ENCODE results near the gene CMTM6. TPM values are rescaled to one million over a fixed set of nuclear protein-coding genes. Genes with fewer than 3 reads are reported as not detected.
"Not testable (repeated sequence)": the region's sequence is repeated elsewhere in the genome, so short reads cannot be mapped to it uniquely, and the experiment has no call there.

The CMTM6 gene
- polyA plus RNA-seq, 1 of the 3 experiments (the other 2 are of a cell fraction): 29.8 TPM

DNA sequence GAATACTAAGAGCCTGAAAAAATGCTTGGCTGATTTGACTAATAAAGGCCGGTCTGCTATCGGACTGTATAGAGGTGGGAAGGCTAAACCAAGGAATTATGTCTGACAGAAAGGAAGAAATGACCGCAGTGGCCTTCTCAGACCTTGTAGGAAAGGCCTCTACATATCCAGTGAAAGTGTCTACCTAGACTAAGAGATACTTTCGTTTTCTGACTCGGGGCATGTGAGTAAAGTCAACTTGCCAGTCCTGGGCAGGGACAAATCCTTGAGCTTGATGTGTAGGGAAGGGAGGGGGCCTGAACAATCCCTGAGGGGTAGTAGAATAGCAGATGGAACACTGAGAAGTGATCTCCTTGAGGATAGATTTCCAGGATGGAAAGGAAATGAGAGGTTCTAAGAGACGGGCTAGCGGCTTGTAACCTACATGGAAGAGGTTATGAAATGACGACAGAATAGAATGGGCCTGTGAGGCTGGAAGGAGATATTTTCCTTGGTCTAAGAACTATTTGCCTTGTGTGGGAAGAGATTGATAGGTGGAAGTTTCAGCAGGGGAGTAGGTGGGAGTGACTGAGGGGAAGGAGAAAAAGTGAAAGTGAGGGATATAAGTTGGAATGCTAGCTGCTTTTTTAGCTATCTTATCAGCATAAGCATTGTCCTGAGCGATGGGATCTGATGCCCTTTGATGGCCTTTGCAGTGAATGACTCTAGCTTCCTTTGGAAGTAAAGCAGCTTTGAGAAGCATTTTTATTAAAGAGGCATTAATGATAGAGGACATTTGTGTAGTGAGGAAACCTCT lies 40.3 kb downstream of the CMTM6 start:
- H3K27ac ChIP-seq (ENCODE audit: low read depth in 2 of 2, low read length in 1 of 2); H4K20me1 ChIP-seq (ENCODE audit: insufficient read depth); H3K4me2 ChIP-seq; H3K4me1 ChIP-seq (ENCODE audit: control insufficient read depth in 1 of 2, insufficient read depth in 2 of 2, low read depth in 1 of 2, low read length in 1 of 2); H3F3A ChIP-seq (replicated peaks; ENCODE audit: insufficient read depth); H3K4me3 ChIP-seq (ENCODE audit: low read depth in 2 of 2, low read length in 1 of 2); H3K9me2 ChIP-seq; H3K27me3 ChIP-seq (ENCODE audit: insufficient read depth); H3K9ac ChIP-seq; H2AFZ ChIP-seq (ENCODE audit: low read depth); H3K9me3 ChIP-seq; POLR2A ChIA-PET; H3K36me3 ChIP-seq (replicated peaks in 1 of 2; ENCODE audit: control insufficient read depth in 1 of 2, insufficient read depth in 2 of 2, low read length in 1 of 2); DNase-seq; H3K79me2 ChIP-seq (ENCODE audit: insufficient read depth): not testable (repeated sequence)
- 96% methylated on average over 9 of the region's 9 CpGs for WGBS (ENCODE audit: low lambda C conversion rate)
- CTCF ChIA-PET: interaction anchor here (1.3 kb wide), 1 partner anchor 61 kb away, joined by 3 read pairs; no protein-coding TSS in a partner anchor

DNA sequence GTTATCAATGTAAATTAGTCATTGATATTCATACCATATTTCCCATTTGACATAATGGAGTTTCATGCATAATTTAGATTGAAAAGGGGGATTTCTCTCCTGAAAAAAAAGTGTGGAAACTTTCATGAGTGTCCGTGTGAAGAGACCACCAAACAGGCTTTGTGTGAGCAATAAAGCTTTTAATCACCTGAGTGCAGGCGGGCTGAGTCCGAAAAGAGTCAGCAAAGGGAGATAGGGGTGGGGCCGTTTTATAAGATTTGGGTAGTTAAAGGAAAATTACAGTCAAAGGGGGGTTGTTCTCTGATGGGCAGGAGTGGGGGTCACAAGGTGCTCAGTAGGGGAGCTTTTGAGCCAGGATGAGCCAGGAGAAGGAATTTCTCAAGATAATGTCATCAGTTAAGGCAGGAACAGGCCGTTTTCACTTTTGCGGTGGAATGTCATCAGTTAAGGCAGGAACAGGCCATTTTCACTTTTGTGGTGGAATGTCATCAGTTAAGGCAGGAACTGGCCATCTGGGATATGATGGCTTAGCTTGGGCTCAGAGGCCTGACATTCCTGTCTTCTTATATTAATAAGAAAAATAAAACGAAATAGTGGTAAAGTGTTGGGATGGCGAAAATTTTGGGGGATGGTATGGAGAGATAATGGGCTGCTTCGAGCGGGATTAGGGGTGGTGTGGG lies 41.7 kb downstream of the CMTM6 start:
- H3K9me2 ChIP-seq; H3K4me2 ChIP-seq; H3K9ac ChIP-seq; H3K27me3 ChIP-seq (ENCODE audit: insufficient read depth); H2AFZ ChIP-seq (ENCODE audit: low read depth); H3K27ac ChIP-seq (ENCODE audit: low read depth in 2 of 2, low read length in 1 of 2); H3K4me3 ChIP-seq (ENCODE audit: low read depth in 2 of 2, low read length in 1 of 2); H3F3A ChIP-seq (replicated peaks; ENCODE audit: insufficient read depth); H3K4me1 ChIP-seq (ENCODE audit: control insufficient read depth in 1 of 2, insufficient read depth in 2 of 2, low read depth in 1 of 2, low read length in 1 of 2); H3K9me3 ChIP-seq; POLR2A ChIA-PET; H4K20me1 ChIP-seq (ENCODE audit: insufficient read depth); H3K36me3 ChIP-seq (replicated peaks in 1 of 2; ENCODE audit: control insufficient read depth in 1 of 2, insufficient read depth in 2 of 2, low read length in 1 of 2); DNase-seq; H3K79me2 ChIP-seq (ENCODE audit: insufficient read depth): not testable (repeated sequence)
- CTCF ChIA-PET: interaction anchor here (1.4 kb wide), 1 partner anchor 86 kb away, joined by 4 read pairs; no protein-coding TSS in a partner anchor
- 88% methylated on average over 10 of the region's 10 CpGs for WGBS (ENCODE audit: low lambda C conversion rate)
- peak; percentile 5; the same call in 1 of the 2 replicates for TF ChIP-seq TCF12 (IDR thresholded peaks at IDR 0.05)

DNA sequence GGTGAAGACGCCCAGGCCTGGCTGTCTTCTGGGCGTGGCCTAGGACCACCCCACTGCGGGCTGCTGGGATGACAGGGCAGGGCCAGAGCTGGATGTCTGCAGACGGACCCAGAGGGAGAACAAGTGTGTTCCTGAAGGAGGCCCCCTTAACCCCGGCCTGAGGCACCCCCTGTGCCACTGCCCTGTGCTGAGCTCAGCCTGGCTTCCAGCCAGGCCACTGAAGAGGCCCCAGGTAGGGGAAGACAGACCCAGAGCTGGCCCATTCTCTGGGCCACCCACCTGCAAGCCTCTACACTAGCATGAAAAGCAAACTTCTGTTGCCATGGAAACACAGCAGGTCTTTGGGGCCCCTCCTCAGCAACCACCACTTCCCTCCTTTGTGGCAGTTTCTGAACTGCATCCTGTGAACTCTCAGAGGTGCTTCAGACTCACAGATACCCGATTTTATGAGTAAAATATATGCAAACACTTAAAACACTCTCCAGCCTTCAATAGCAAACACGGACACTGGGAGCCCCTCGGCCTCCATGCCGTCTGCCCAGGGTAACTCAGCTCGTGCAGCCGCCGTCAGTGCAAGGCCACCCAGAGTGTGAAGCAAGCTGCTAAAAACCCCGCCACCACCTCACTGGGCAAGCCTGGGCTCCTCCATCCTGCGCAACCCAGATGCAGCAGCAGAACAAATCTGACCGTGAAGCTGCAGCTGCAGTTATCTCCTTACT lies 42.5 kb downstream of the CMTM6 start:
- H3K36me3 ChIP-seq (replicated peaks in 1 of 2; ENCODE audit: control insufficient read depth in 1 of 2, insufficient read depth in 2 of 2, low read length in 1 of 2): no peaks in the 10 kb centered on the region
- H3K4me2 ChIP-seq: no peak overlapping the region
- DNase-seq: no peak
- WGBS (ENCODE audit: low lambda C conversion rate): 95% methylated on average over 15 of the region's 15 CpGs
- H3K4me3 ChIP-seq (ENCODE audit: low read depth in 2 of 2, low read length in 1 of 2): no peak overlapping the region
- no peaks in the 10 kb centered on the region for H3K79me2 ChIP-seq (ENCODE audit: insufficient read depth)
- no peaks in the 10 kb centered on the region for H3K9me3 ChIP-seq
- ChIA-PET CTCF (interaction anchor here (1.4 kb wide), 1 partner anchor 86 kb away, joined by 4 read pairs; no protein-coding TSS in a partner anchor), POLR2A (no interaction called here)
- H3K27me3 ChIP-seq (ENCODE audit: insufficient read depth): no peaks in the 10 kb centered on the region
- no peaks in the 10 kb centered on the region for H3K9me2 ChIP-seq
- no peaks in the 10 kb centered on the region for H3F3A ChIP-seq (replicated peaks; ENCODE audit: insufficient read depth)
- H3K27ac ChIP-seq (ENCODE audit: low read depth in 2 of 2, low read length in 1 of 2): no peak overlapping the region
- H3K9ac ChIP-seq: no peak overlapping the region
- H4K20me1 ChIP-seq (ENCODE audit: insufficient read depth): no peaks in the 10 kb centered on the region
- H2AFZ ChIP-seq (ENCODE audit: low read depth): no peak overlapping the region
- peaks cover 0 to 7% of the 10 kb centered on the region in 2 experiments; a peak in 1 of 4 replicates for H3K4me1 ChIP-seq (ENCODE audit: control insufficient read depth in 1 of 2, insufficient read depth in 2 of 2, low read depth in 1 of 2, low read length in 1 of 2)
- no peak for TF ChIP-seq SIN3A (IDR thresholded peaks at IDR 0.05; ENCODE audit: borderline replicate concordance, low read depth, low read length)
- TF ChIP-seq NFIC (IDR thresholded peaks at IDR 0.05; ENCODE audit: borderline replicate concordance): no peak
- no peak for TF ChIP-seq MXI1 (IDR thresholded peaks at IDR 0.05; ENCODE audit: low read depth, low read length)
- TF ChIP-seq, protein P1, sequence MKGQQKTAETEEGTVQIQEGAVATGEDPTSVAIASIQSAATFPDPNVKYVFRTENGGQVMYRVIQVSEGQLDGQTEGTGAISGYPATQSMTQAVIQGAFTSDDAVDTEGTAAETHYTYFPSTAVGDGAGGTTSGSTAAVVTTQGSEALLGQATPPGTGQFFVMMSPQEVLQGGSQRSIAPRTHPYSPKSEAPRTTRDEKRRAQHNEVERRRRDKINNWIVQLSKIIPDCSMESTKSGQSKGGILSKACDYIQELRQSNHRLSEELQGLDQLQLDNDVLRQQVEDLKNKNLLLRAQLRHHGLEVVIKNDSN (IDR thresholded peaks at IDR 0.05; ENCODE audit: borderline replicate concordance, low read depth): no peak
- TF ChIP-seq JUND (IDR thresholded peaks at IDR 0.05): no peak
- TF ChIP-seq, protein P2, sequence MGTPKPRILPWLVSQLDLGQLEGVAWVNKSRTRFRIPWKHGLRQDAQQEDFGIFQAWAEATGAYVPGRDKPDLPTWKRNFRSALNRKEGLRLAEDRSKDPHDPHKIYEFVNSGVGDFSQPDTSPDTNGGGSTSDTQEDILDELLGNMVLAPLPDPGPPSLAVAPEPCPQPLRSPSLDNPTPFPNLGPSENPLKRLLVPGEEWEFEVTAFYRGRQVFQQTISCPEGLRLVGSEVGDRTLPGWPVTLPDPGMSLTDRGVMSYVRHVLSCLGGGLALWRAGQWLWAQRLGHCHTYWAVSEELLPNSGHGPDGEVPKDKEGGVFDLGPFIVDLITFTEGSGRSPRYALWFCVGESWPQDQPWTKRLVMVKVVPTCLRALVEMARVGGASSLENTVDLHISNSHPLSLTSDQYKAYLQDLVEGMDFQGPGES (IDR thresholded peaks at IDR 0.05; ENCODE audit: low read depth, low read length): no peak
- TF ChIP-seq ELF1 (IDR thresholded peaks at IDR 0.05): no peak
- TF ChIP-seq TEAD4 (IDR thresholded peaks at IDR 0.05; ENCODE audit: borderline replicate concordance, insufficient read depth): no peak
- TF ChIP-seq, protein P3, sequence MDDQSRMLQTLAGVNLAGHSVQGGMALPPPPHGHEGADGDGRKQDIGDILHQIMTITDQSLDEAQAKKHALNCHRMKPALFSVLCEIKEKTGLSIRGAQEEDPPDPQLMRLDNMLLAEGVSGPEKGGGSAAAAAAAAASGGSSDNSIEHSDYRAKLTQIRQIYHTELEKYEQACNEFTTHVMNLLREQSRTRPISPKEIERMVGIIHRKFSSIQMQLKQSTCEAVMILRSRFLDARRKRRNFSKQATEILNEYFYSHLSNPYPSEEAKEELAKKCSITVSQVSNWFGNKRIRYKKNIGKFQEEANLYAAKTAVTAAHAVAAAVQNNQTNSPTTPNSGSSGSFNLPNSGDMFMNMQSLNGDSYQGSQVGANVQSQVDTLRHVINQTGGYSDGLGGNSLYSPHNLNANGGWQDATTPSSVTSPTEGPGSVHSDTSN (IDR thresholded peaks at IDR 0.05): no peak
- TF ChIP-seq SMC3 (IDR thresholded peaks at IDR 0.05; ENCODE audit: low read depth, low read length): no peak
- no peak for TF ChIP-seq CHD2 (IDR thresholded peaks at IDR 0.05; ENCODE audit: low read length, partially characterized antibody)
- no peak for TF ChIP-seq GABPA (IDR thresholded peaks at IDR 0.05; ENCODE audit: low read depth)
- no peak for TF ChIP-seq MEF2A (IDR thresholded peaks at IDR 0.05; ENCODE audit: borderline replicate concordance, low read depth)
- TF ChIP-seq, protein P4, sequence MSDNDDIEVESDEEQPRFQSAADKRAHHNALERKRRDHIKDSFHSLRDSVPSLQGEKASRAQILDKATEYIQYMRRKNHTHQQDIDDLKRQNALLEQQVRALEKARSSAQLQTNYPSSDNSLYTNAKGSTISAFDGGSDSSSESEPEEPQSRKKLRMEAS (IDR thresholded peaks at IDR 0.05; ENCODE audit: low read depth): no peak
- TF ChIP-seq FOXJ3 (CRISPR knock-in tag; IDR thresholded peaks at IDR 0.05): no peak
- TF ChIP-seq RCOR1 (IDR thresholded peaks at IDR 0.05; ENCODE audit: low read length): no peak
- TF ChIP-seq EP300 (IDR thresholded peaks at IDR 0.05; ENCODE audit: borderline replicate concordance in 1 of 2, low read depth in 1 of 2, low read length in 1 of 2): no peak
